Measurements from ENCODE around the gene BACH2. TPM values are rescaled to one million over a fixed set of nuclear protein-coding genes. Genes with fewer than 3 reads are reported as not detected.
A peak's percentile ranks its signal among the peaks of the same experiment; 100 is the strongest.

BACH2 gene
- total RNA-seq, 2 experiments from 2014 or later, result 30.3 to 31.1 TPM

- ChIA-PET POLR2A (no interaction called here), CTCF (no interaction called here)
- Mint-ChIP-seq H3K4me3 (no peak overlapping the region), H3K27me3 (peaks cover 10% of the 10 kb centered on the region), H3K27ac (no peak overlapping the region), H3K36me3 (ENCODE audit: low read depth) (peaks cover 13% of the 10 kb centered on the region), H3K9me3 (peaks cover 6% of the 10 kb centered on the region), H3K4me1 (peaks cover 17% of the 10 kb centered on the region)
- no peak for DNase-seq
Observed at GRCh38 chr6:90192857-90193256, 103.8 kb downstream of the BACH2 start.

- no peak overlapping the region for H3K4me3 Mint-ChIP-seq
- H3K4me1 Mint-ChIP-seq, result peaks cover 33% of the 10 kb centered on the region
- no peak overlapping the region for H3K27ac Mint-ChIP-seq
- DNase-seq, result no peak
- peaks cover 9% of the 10 kb centered on the region for H3K27me3 Mint-ChIP-seq
- CTCF ChIA-PET, result no interaction called here
- H3K9me3 Mint-ChIP-seq, result no peaks in the 10 kb centered on the region
- peaks cover 4% of the 10 kb centered on the region for H3K36me3 Mint-ChIP-seq (ENCODE audit: low read depth)
- POLR2A ChIA-PET, result no interaction called here
Observed at GRCh38 chr6:90190752-90191395, 105.8 kb downstream of the BACH2 start.

GRCh38 chr6:90190131-90190530 is 106.5 kb downstream of the BACH2 start:
- peaks cover 33% of the 10 kb centered on the region for H3K4me1 Mint-ChIP-seq
- no peak overlapping the region for H3K27ac Mint-ChIP-seq
- CTCF ChIA-PET, result no interaction called here
- H3K4me3 Mint-ChIP-seq, result no peak overlapping the region
- peaks cover 4% of the 10 kb centered on the region for H3K36me3 Mint-ChIP-seq (ENCODE audit: low read depth)
- DNase-seq, result no peak
- H3K27me3 Mint-ChIP-seq, result peaks cover 5% of the 10 kb centered on the region
- no peaks in the 10 kb centered on the region for H3K9me3 Mint-ChIP-seq
- POLR2A ChIA-PET, result no interaction called here

DNA sequence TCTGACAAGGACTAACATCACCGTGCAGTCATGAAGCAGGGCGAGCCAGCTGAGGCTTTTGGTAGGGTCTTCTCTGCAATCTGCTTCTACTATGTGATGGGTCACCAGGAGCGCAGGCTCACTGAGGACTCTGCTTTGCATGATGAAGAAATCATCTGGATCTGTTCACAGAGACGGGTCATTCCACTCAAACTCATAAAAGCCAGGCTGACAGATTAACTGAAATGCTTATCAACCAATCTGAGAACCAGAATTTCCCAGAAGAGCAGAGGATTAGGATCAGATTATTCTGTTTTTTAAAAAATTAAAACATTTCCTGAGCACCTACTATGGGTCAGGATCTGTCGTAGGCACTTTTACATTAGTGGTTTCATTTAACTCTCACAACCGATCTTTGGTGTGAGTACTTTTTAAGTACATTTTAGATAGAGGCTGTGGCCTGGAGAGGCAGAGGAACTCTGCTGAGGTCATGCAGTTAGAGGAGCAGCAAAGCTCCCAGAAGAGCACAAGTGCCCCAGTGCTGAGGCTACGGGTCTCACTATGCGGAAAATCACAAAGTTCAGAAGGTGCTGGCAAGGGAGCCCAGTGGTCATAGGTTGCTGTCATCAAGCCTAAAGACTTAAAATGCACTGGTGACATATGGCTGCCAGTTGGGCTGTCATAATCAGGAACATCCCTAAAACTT is 109.1 kb downstream of the BACH2 start:
- DNase-seq, result no peak
- POLR2A ChIA-PET, result interaction anchor here (0.9 kb wide), 1 partner anchor 97 kb away, joined by 3 read pairs; no protein-coding TSS in a partner anchor
- H3K9me3 Mint-ChIP-seq, result no peaks in the 10 kb centered on the region
- CTCF ChIA-PET, result no interaction called here
- peaks cover 6% of the 10 kb centered on the region for H3K36me3 Mint-ChIP-seq (ENCODE audit: low read depth)
- no peaks in the 10 kb centered on the region for H3K27me3 Mint-ChIP-seq
- H3K27ac Mint-ChIP-seq, result peak overlapping the region; percentile 69
- peaks cover 48% of the 10 kb centered on the region for H3K4me1 Mint-ChIP-seq
- peak overlapping the region; percentile 44 for H3K4me3 Mint-ChIP-seq

- POLR2A ChIA-PET, result no interaction called here
- Mint-ChIP-seq H3K27ac (no peak overlapping the region), H3K36me3 (ENCODE audit: low read depth) (peaks cover 6% of the 10 kb centered on the region), H3K9me3 (no peaks in the 10 kb centered on the region), H3K4me3 (no peak overlapping the region), H3K27me3 (no peaks in the 10 kb centered on the region), H3K4me1 (peaks cover 46% of the 10 kb centered on the region)
- CTCF ChIA-PET, result no interaction called here
- DNase-seq, result no peak
Observed at GRCh38 chr6:90186637-90187371, 109.8 kb downstream of the BACH2 start.

DNA sequence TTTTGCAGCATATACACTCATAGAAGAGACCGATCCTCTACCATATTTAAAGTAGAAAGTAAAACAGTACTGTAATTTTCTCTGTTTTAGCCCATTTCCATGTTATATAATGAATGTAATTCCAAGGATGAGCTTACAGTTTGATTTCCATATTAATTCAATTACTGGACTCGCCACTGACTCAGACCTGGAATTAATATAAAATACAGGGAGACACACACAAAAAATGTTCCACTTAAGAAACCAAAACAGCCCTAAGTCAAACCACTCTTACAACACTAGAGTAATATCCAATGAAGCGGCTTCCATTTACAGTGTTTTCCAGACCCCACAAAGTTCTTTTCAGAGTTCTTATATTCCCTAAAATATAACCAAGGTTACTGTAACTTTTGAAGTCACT is 110.6 kb downstream of the BACH2 start:
- DNase-seq, result no peak
- CTCF ChIA-PET, result no interaction called here
- no peak overlapping the region for H3K4me3 Mint-ChIP-seq
- POLR2A ChIA-PET, result no interaction called here
- H3K9me3 Mint-ChIP-seq, result no peaks in the 10 kb centered on the region
- no peaks in the 10 kb centered on the region for H3K27me3 Mint-ChIP-seq
- H3K27ac Mint-ChIP-seq, result no peak overlapping the region
- peaks cover 43% of the 10 kb centered on the region for H3K4me1 Mint-ChIP-seq
- peaks cover 8% of the 10 kb centered on the region for H3K36me3 Mint-ChIP-seq (ENCODE audit: low read depth)

DNA sequence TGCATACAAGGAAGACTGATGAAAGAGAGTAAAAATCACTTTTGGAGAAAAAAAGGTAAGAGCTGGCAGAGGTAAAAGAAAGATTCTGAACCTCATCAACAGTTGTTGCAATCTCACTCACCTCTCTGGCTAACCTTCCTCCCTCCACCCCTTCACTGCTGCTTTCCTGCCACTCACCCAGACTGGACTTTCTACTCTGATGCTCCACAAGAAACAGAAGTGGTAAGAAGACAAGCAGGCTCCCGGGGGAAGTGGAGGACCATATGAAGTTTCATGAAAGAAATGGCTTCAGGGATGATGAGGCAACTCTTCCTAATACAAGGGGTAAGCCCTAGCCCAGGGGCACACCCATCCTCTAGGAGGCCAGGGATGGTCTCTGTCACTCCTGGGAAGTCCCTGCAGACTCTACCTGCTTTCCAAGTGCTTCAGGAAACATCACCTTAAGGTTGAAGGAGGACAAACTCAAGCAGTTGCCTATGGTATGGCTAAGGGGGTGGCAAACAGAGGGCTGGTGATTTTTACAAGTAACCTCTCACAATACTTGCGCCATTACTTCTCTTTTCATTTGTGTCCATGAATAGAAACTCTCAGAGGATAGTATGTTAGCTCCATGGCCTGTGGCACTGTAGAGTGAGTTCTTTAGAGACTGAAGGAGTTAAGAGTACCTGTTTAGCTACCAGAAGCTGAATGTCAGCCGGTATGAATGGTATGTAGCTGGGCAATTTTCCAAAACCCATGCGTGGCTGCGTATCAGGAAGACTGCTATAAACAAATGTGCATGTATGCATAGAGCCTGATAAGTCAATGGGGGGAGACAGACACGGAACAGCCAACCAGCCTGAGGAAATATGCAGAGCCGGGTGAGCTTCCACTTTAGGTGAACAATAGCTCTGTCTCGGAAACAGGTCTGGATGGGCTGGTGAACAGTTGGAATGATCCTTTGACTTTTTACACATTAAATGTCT is 112.0 kb downstream of the BACH2 start:
- ChIA-PET POLR2A (no interaction called here), CTCF (interaction anchor here (2.2 kb wide), 1 partner anchor 244 kb away, joined by 11 read pairs; no protein-coding TSS in a partner anchor)
- H3K27me3 Mint-ChIP-seq, result no peaks in the 10 kb centered on the region
- DNase-seq, result no peak
- H3K9me3 Mint-ChIP-seq, result no peaks in the 10 kb centered on the region
- H3K4me3 Mint-ChIP-seq, result no peak overlapping the region
- peaks cover 7% of the 10 kb centered on the region for H3K36me3 Mint-ChIP-seq (ENCODE audit: low read depth)
- H3K4me1 Mint-ChIP-seq, result peaks cover 36% of the 10 kb centered on the region
- H3K27ac Mint-ChIP-seq, result no peak overlapping the region

GRCh38 chr6:90183587-90184333 is 112.9 kb downstream of the BACH2 start:
- peaks cover 5% of the 10 kb centered on the region for H3K36me3 Mint-ChIP-seq (ENCODE audit: low read depth)
- H3K4me3 Mint-ChIP-seq, result no peak overlapping the region
- no peak overlapping the region for H3K27ac Mint-ChIP-seq
- ChIA-PET CTCF (interaction anchor here (2.2 kb wide), 1 partner anchor 243 kb away, joined by 11 read pairs; no protein-coding TSS in a partner anchor), POLR2A (no interaction called here)
- H3K27me3 Mint-ChIP-seq, result no peaks in the 10 kb centered on the region
- H3K9me3 Mint-ChIP-seq, result no peaks in the 10 kb centered on the region
- DNase-seq, result no peak
- H3K4me1 Mint-ChIP-seq, result peaks cover 39% of the 10 kb centered on the region

DNA sequence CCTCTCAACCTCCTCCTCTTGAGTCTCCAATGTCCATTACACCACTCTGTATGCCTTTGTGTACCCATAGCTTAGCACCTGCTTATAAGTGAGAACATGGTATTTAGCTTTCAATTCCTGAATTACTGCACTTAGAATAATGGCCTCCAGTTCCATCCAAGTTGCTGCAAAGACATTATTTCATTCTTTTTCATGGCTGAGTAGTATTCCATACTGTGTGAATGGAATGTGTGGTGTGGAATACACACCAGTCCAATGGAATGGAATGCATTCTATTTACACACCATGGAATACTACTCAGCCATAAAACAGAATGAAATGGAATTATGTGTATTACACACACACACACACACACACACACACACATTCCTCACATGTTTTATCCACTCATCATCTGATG is 116.1 kb downstream of the BACH2 start:
- Mint-ChIP-seq H3K27ac (no peak overlapping the region), H3K27me3 (peaks cover 2% of the 10 kb centered on the region), H3K36me3 (ENCODE audit: low read depth) (peaks cover 5% of the 10 kb centered on the region), H3K9me3 (no peaks in the 10 kb centered on the region), H3K4me3 (no peak overlapping the region), H3K4me1 (peaks cover 52% of the 10 kb centered on the region)
- CTCF ChIA-PET, result interaction anchor here (1.0 to 7.0 kb wide), 7 partner anchors 21 to 299 kb away, joined by 3 to 46 read pairs (median 4); no protein-coding TSS in a partner anchor
- POLR2A ChIA-PET, result no interaction called here
- DNase-seq, result no peak

- H3K4me1 Mint-ChIP-seq, result peaks cover 51% of the 10 kb centered on the region
- peaks cover 2% of the 10 kb centered on the region for H3K27me3 Mint-ChIP-seq
- H3K36me3 Mint-ChIP-seq (ENCODE audit: low read depth), result peaks cover 3% of the 10 kb centered on the region
- H3K9me3 Mint-ChIP-seq, result no peaks in the 10 kb centered on the region
- ChIA-PET CTCF (interaction anchor here (0.8 to 7.0 kb wide), 10 partner anchors 22 to 300 kb away, joined by 3 to 46 read pairs (median 3); no protein-coding TSS in a partner anchor), POLR2A (interaction anchor here (0.8 kb wide), 1 partner anchor 69 kb away, joined by 4 read pairs; no protein-coding TSS in a partner anchor)
- no peak overlapping the region for H3K27ac Mint-ChIP-seq
- no peak overlapping the region for H3K4me3 Mint-ChIP-seq
- DNase-seq, result no peak
Observed at GRCh38 chr6:90179190-90180169, 117.2 kb downstream of the BACH2 start.

DNA sequence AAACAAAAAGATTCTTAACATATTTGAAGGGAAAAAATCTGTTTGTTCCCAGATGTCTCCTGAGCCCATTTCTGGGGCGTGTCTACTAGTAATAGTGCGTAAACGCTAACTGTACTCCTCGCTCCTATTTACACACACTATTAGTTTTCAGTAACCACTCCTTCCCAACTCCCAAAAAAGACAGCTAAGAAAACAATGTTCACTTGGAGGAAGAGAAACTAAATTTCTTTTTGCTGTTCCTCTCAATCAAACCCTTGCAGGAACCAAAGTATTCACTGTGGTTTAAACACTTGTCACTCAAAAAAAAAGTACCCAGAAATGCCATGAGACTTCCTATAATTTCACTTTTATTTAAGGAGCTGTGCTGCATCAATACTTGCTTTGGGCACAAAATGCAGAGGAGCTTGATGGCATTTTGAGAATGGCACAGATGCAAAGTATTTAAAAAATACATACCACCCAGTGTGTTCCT is 118.2 kb downstream of the BACH2 start:
- peaks cover 3% of the 10 kb centered on the region for H3K36me3 Mint-ChIP-seq (ENCODE audit: low read depth)
- H3K27me3 Mint-ChIP-seq, result peaks cover 2% of the 10 kb centered on the region
- no peak for DNase-seq
- POLR2A ChIA-PET, result interaction anchor here (0.8 to 1.5 kb wide), 4 partner anchors 12 to 238 kb away, joined by 3 to 4 read pairs (median 4); no protein-coding TSS in a partner anchor
- CTCF ChIA-PET, result interaction anchor here (0.7 to 7.0 kb wide), 6 partner anchors 8 to 301 kb away, joined by 3 to 46 read pairs (median 3); no protein-coding TSS in a partner anchor
- no peaks in the 10 kb centered on the region for H3K9me3 Mint-ChIP-seq
- H3K27ac Mint-ChIP-seq, result peak overlapping the region; percentile 3
- H3K4me1 Mint-ChIP-seq, result peaks cover 45% of the 10 kb centered on the region
- H3K4me3 Mint-ChIP-seq, result no peak overlapping the region

Data from activated CD4-positive, alpha-beta memory T cell treated with anti-CD3 and anti-CD28 coated beads, Interleukin-2, amount 10 ng/mL, durations not matched to agents 7 days and 5 days (primary cell).